Choroid plexus epithelial cell (primary cell): ENCODE results near the gene TBX20.
"Not testable (repeated sequence)": the region's sequence is repeated elsewhere in the genome, so short reads cannot be mapped to it uniquely, and the experiment has no call there.

ENCODE experiments used
- DNase-seq: peaks from one replicate; pipeline ENCODE4 v3.0.0-alpha.2; 2010; ENCODE audit warnings: low read depth
- H3K4me3 ChIP-seq: 2 replicates; pipeline ENCODE4 v1.5.1; 2011; ENCODE audit warnings: low read depth, mild to moderate bottlenecking, control low read depth, low read length, moderate library complexity
- CTCF ChIP-seq: conservative IDR thresholded peaks from 2 replicates; pipeline ENCODE4 v1.5.1; 2011; ENCODE audit warnings: low read depth, mild to moderate bottlenecking, control low read depth, inconsistent platforms, low read length, moderate library complexity

TBX20 gene

GRCh38 chr7:35232994-35233393 is 20.9 kb downstream of the TBX20 start:
- no peak for TF ChIP-seq CTCF
- no peak for DNase-seq

GRCh38 chr7:35231221-35231620 is 22.7 kb downstream of the TBX20 start:
- H3K4me3 ChIP-seq, DNase-seq: not testable (repeated sequence)

More at GRCh38 chr7:35232994-35233393, 20.9 kb downstream of the TBX20 start:
- H3K4me3 ChIP-seq = no peak overlapping the region

- H3K4me3 ChIP-seq, DNase-seq: not testable (repeated sequence)
Measured at GRCh38 chr7:35229116-35229780, 24.7 kb downstream of the TBX20 start.

GRCh38 chr7:35228496-35229051 is 25.3 kb downstream of the TBX20 start:
- not testable (repeated sequence) for H3K4me3 ChIP-seq, DNase-seq

GRCh38 chr7:35227438-35227837 is 26.5 kb downstream of the TBX20 start:
- H3K4me3 ChIP-seq, DNase-seq: not testable (repeated sequence)

- DNase-seq, H3K4me3 ChIP-seq: not testable (repeated sequence)
Measured at GRCh38 chr7:35222445-35222844, 31.5 kb downstream of the TBX20 start.

GRCh38 chr7:35220176-35220575 is 33.7 kb downstream of the TBX20 start:
- not testable (repeated sequence) for H3K4me3 ChIP-seq, DNase-seq

- not testable (repeated sequence) for DNase-seq, H3K4me3 ChIP-seq
Measured at GRCh38 chr7:35216033-35216432, 37.9 kb downstream of the TBX20 start.

- DNase-seq = not testable (repeated sequence)
Measured at GRCh38 chr7:35215063-35215462, 38.8 kb downstream of the TBX20 start.

GRCh38 chr7:35206924-35207323 is 47.0 kb downstream of the TBX20 start:
- DNase-seq, H3K4me3 ChIP-seq: not testable (repeated sequence)

More at GRCh38 chr7:35215063-35215462, 38.8 kb downstream of the TBX20 start:
- not testable (repeated sequence) for H3K4me3 ChIP-seq

- not testable (repeated sequence) for DNase-seq
Measured at GRCh38 chr7:35204850-35205249, 49.0 kb downstream of the TBX20 start.

GRCh38 chr7:35204031-35204430 is 49.9 kb downstream of the TBX20 start:
- not testable (repeated sequence) for H3K4me3 ChIP-seq, DNase-seq

More at GRCh38 chr7:35204850-35205249, 49.0 kb downstream of the TBX20 start:
- not testable (repeated sequence) for H3K4me3 ChIP-seq

GRCh38 chr7:35202353-35202752 is 51.5 kb downstream of the TBX20 start:
- not testable (repeated sequence) for DNase-seq, H3K4me3 ChIP-seq

- not testable (repeated sequence) for DNase-seq, H3K4me3 ChIP-seq
Measured at GRCh38 chr7:35200170-35200569, 53.7 kb downstream of the TBX20 start.

GRCh38 chr7:35198370-35199140 is 55.3 kb downstream of the TBX20 start:
- not testable (repeated sequence) for H3K4me3 ChIP-seq
- peak; percentile 59 for DNase-seq

GRCh38 chr7:35191571-35191970 is 62.3 kb downstream of the TBX20 start:
- not testable (repeated sequence) for H3K4me3 ChIP-seq

GRCh38 chr7:35190146-35190773 is 63.6 kb downstream of the TBX20 start:
- H3K4me3 ChIP-seq, DNase-seq: not testable (repeated sequence)

More at GRCh38 chr7:35191571-35191970, 62.3 kb downstream of the TBX20 start:
- DNase-seq = not testable (repeated sequence)

GRCh38 chr7:35186751-35187150 is 67.1 kb downstream of the TBX20 start:
- peak; percentile 18 for DNase-seq
- H3K4me3 ChIP-seq = peak overlapping the region; percentile 49
